GM06990 (cell line): Measurements from ENCODE around the gene EIPR1.

Source experiments
- DNase-seq: peaks from one replicate; pipeline ENCODE4 v3.0.0-alpha.2; 2011; ENCODE audit not compliant: insufficient read length; ENCODE audit errors: extremely low read depth
- H3K27me3 ChIP-seq: replicated peaks from 2 replicates; pipeline ENCODE4 v1.6.0; 2011; ENCODE audit warnings: low read length; ENCODE audit not compliant: control insufficient read depth, insufficient read depth
- H3K36me3 ChIP-seq: 2 replicates; pipeline ENCODE4 v1.5.1; 2011; ENCODE audit warnings: low read length; ENCODE audit not compliant: control insufficient read depth, insufficient read depth
- H3K4me3 ChIP-seq: replicated peaks from 2 replicates; pipeline ENCODE4 v1.5.1; 2011; ENCODE audit warnings: low read depth, mild to moderate bottlenecking, control low read depth, low read length
- CTCF ChIP-seq: IDR thresholded peaks from 2 replicates; pipeline ENCODE4 v1.5.1; 2011; ENCODE audit warnings: low read length, control low read depth, mild to moderate bottlenecking, inconsistent platforms; ENCODE audit not compliant: insufficient read depth, poor library complexity, severe bottlenecking

EIPR1 gene

DNA sequence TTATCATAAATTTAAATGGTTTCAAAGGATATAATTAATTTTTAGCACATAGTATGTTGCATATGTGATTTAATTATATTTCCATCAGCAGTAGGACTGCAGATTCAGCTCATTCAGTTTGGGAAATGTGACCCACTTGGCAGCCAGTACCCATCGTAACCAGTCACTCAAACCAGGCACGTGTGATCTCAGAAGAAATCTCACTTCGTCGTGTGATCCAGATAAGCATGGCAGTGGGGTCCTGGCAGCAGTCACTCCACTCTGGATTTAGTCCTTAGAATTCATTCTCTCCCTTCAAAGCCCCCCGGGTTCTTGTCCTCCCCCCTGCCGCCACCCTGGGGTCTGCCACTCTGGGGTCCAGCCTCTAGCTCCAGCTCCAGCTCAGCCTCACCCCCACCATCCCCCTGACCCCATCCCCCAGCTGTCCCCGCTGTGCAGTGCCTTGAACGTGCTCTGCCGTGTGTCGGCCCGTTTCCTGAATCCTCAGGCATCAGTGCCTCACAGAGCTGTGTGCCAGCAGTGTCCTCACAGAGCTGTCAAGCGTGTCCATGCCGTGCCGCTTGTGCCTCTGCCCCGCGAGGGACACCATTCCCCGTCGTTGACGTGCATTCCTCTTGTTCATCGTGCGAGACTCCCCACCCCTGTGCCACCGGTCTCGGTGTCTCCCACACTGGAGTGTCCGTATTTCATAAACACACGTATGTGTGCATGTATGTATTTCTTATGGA is 36.7 kb upstream of the EIPR1 start:
- no peak overlapping the region for H3K4me3 ChIP-seq
- peaks cover 6% of the 10 kb centered on the region for H3K36me3 ChIP-seq
- TF ChIP-seq CTCF: no peak
- no peak for DNase-seq
- no peaks in the 10 kb centered on the region for H3K27me3 ChIP-seq

- TF ChIP-seq CTCF: no peak
- Histone ChIP-seq H3K27me3 (no peaks in the 10 kb centered on the region), H3K36me3 (peaks cover 6% of the 10 kb centered on the region), H3K4me3 (no peak overlapping the region)
- no peak for DNase-seq
Measured at GRCh38 chr2:3413697-3414096, 36.1 kb upstream of the EIPR1 start.

GRCh38 chr2:3411103-3411502 is 33.5 kb upstream of the EIPR1 start:
- TF ChIP-seq CTCF: no peak
- Histone ChIP-seq H3K27me3 (no peaks in the 10 kb centered on the region), H3K36me3 (peaks cover 4% of the 10 kb centered on the region), H3K4me3 (no peak overlapping the region)
- DNase-seq: no peak

GRCh38 chr2:3409627-3410170 is 32.1 kb upstream of the EIPR1 start:
- peaks cover 7% of the 10 kb centered on the region for H3K36me3 ChIP-seq
- TF ChIP-seq CTCF: no peak
- no peak overlapping the region for H3K4me3 ChIP-seq
- no peaks in the 10 kb centered on the region for H3K27me3 ChIP-seq
- DNase-seq: no peak

DNA sequence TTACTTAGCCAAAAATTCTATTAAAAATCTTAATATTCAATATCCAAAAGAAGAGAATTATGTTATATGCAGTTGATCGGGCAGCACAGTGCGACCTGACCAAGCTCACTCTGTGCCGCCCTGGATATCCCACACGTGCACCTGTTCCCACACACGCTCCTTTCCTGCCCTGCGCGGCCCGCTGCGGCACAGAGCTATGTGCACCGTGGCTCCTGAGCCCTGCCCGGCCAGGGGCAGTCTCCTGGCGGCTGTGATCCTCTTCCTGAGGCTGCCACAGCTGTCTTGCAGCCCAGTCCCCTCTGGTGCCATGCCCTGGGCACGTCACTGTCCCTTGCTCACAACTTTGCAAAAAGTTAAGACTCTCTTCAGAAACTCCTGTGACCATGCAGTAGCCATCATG is 31.2 kb upstream of the EIPR1 start:
- no peak overlapping the region for H3K4me3 ChIP-seq
- peaks cover 5% of the 10 kb centered on the region for H3K36me3 ChIP-seq
- no peak for DNase-seq
- H3K27me3 ChIP-seq: no peaks in the 10 kb centered on the region
- TF ChIP-seq CTCF: no peak
